Naive thymus-derived CD4-positive, alpha-beta T cell (primary cell): ENCODE data around the gene ADRA2B. TPM values are rescaled to one million over a fixed set of nuclear protein-coding genes. Genes with fewer than 3 reads are reported as not detected.

Experiments
- ATAC-seq: fragments of 150-1000 bp; cut with Tn5 transposase; 2 replicates; pipeline ENCODE4 v1.10.0; 2021; ENCODE audit warnings: mild to moderate bottlenecking, moderate library complexity
- CTCF ChIA-PET: fragments of 350-600 bp; sonication (Branson Sonifier 250); formaldehyde crosslinking; loops from one replicate; lab custom pipeline; 2021; ENCODE audit warnings: antibody characterized with exemption; lab: Charles Lee
- POLR2A ChIA-PET: fragments of 350-600 bp; sonication (Branson Sonifier 250); formaldehyde crosslinking; loops from one replicate; lab custom pipeline; 2021; ENCODE audit warnings: antibody characterized with exemption, inconsistent platforms; lab: Charles Lee
- DNase-seq, 9 donors: peaks; one replicate each; pipeline versions ENCODE4 v3.0.0 to v3.0.0-alpha.2; 2020 to 2022; ENCODE audit warnings: mixed read lengths in 1 of 9
- H3K27ac ChIP-seq: one replicate; pipeline ENCODE4 v1.7.0; 2013; ENCODE audit warnings: mild to moderate bottlenecking, low read depth, low read length, moderate library complexity
- H3K27me3 ChIP-seq, 2 donors: one replicate each; pipeline ENCODE4 v1.7.0; 2013; ENCODE audit warnings: low read length in 2 of 2, mild to moderate bottlenecking in 2 of 2, moderate library complexity in 2 of 2; ENCODE audit not compliant: control insufficient read depth in 2 of 2, insufficient read depth in 2 of 2
- H3K36me3 ChIP-seq, 3 experiments: 1 replicate in 2 of 3; 2 replicates in 1 of 3; pipeline ENCODE4 v1.7.0; 2013; ENCODE audit warnings: low read length in 3 of 3, mild to moderate bottlenecking in 3 of 3, moderate library complexity in 1 of 3; ENCODE audit not compliant: insufficient read depth in 3 of 3, control insufficient read depth in 2 of 3
- H3K4me1 ChIP-seq, 2 donors: one replicate each; pipeline ENCODE4 v1.7.0; 2013; ENCODE audit warnings: low read length in 2 of 2, mild to moderate bottlenecking in 2 of 2, moderate library complexity in 1 of 2; ENCODE audit not compliant: control insufficient read depth in 2 of 2, insufficient read depth in 2 of 2
- H3K4me3 ChIP-seq: 2 replicates; pipeline ENCODE4 v1.7.0; 2013; ENCODE audit warnings: mild to moderate bottlenecking, low read length
- H3K9me3 ChIP-seq, 3 experiments: 1 replicate in 2 of 3; 2 replicates in 1 of 3; pipeline ENCODE4 v1.7.0; 2013; ENCODE audit warnings: low read length in 3 of 3; ENCODE audit not compliant: control insufficient read depth in 2 of 3
- H3K27ac Mint-ChIP-seq, 9 donors: one replicate each; pipeline ENCODE4 v1.8.0; 2020 to 2022; ENCODE audit warnings: mixed read lengths in 9 of 9, mild to moderate bottlenecking in 8 of 9, moderate library complexity in 5 of 9, inconsistent platforms in 2 of 9
- H3K27me3 Mint-ChIP-seq, 5 donors: one replicate each; pipeline ENCODE4 v1.8.0; 2021 to 2022; ENCODE audit warnings: mixed read lengths in 5 of 5, mild to moderate bottlenecking in 1 of 5
- H3K36me3 Mint-ChIP-seq, 5 donors: one replicate each; pipeline ENCODE4 v1.8.0; 2020 to 2022; ENCODE audit warnings: mixed read lengths in 5 of 5, mild to moderate bottlenecking in 3 of 5, inconsistent platforms in 1 of 5
- H3K4me1 Mint-ChIP-seq, 7 donors: one replicate each; pipeline ENCODE4 v1.8.0; 2020 to 2022; ENCODE audit warnings: mixed read lengths in 7 of 7, mild to moderate bottlenecking in 3 of 7, inconsistent platforms in 1 of 7
- H3K4me3 Mint-ChIP-seq, 10 donors: one replicate each; pipeline ENCODE4 v1.8.0; 2020 to 2022; ENCODE audit warnings: mild to moderate bottlenecking in 10 of 10, mixed read lengths in 10 of 10, moderate library complexity in 6 of 10, inconsistent platforms in 2 of 10
- H3K9me3 Mint-ChIP-seq, 11 donors: one replicate each; pipeline ENCODE4 v1.8.0; 2020 to 2022; ENCODE audit warnings: mixed read lengths in 11 of 11, mild to moderate bottlenecking in 4 of 11, inconsistent platforms in 1 of 11, moderate library complexity in 1 of 11
- intact Hi-C, 2 donors: fragments of 100-400 bp; cut with micrococcal nuclease; formaldehyde crosslinking; loops; one replicate each; pipeline ENCODE4 v1.15.1; 2023
- polyA plus RNA-seq, 2 donors: library from polyadenylated mRNA; unstranded; fragments of 300-500 nt; fragmentation: Illumina TruSeq; gene quantifications; one replicate each; pipeline ENCODE4 v1.2.3, GENCODE V29; 2021
- total RNA-seq, 6 experiments: library from RNA in 5 of 6; stranded (reverse) in 5 of 6; gene quantifications; 1 replicate in 5 of 6; 2 replicates in 1 of 6; pipeline ENCODE4 v1.2.3 and lab custom pipeline; 2021 to 2026

ADRA2B gene
- total and polyA plus RNA-seq, 7 experiments from 2014 or later, result 0.15 to 0.93 (median 0.76) TPM; not detected in 4

DNA sequence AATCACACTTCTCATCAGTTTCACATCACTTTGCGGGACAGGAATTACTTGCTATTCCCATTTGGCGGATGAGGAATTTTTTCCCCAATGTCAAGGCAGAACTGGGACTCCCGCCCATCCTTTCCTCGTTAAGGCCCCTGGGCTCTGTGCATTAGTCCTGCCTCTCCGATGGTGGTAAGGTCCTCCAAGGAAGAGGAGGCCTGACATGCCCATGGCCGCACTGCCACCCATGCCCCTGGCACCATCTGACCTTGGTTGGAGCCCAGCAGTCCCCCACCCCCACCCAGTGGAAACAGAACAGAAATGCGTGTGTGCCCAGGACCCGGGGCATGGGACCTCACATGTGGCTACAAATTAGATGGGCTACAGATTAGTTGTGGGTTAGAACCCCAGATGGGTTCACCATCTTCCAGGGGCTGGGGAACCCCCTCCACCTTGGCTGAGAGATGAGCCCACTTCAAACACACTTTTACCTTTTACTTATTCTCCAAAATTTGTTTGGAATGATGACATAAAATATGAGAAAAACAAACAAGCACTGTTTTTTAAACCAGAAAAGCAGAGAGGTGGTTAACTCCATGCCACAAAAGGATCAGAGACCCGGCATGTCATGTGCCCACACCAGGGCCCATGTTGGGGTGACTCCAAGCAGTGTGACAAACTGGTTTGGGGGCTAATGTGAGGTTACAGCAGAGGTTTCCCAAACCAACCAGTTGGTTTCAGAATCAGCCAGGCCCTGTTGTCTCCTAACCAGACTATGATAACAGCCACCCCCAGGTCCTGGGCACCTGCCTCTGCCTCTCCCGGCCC, 39.8 kb upstream of the ADRA2B start:
- H3K27ac ChIP-seq, result no peak overlapping the region
- H3K9me3 ChIP-seq, result no peaks in the 10 kb centered on the region
- intact Hi-C loops, result loop anchor here in 1 of 2 donors (1.0 kb wide), 2 partner anchors 8 kb away; no protein-coding TSS in a partner anchor
- peaks cover 57 to 82% (median 70%) of the 10 kb centered on the region in 7 donors for H3K4me1 Mint-ChIP-seq
- ChIA-PET POLR2A (interaction anchor here (0.9 to 4.2 kb wide), 3 partner anchors 10 to 14 kb away, joined by 3 to 76 read pairs (median 17); partner anchors contain the start of gene DUSP2), CTCF (interaction anchor here (1.2 to 4.0 kb wide), 2 partner anchors 18 to 19 kb away, joined by 4 to 21 read pairs; no protein-coding TSS in a partner anchor)
- peak overlapping the region in 6 of 10 donors; percentile 16 to 92 (median 56) for H3K4me3 Mint-ChIP-seq
- peaks cover 0 to 4% (median 0%) of the 10 kb centered on the region in 5 donors for H3K36me3 Mint-ChIP-seq
- H3K27me3 ChIP-seq, result no peaks in the 10 kb centered on the region
- peaks cover 0 to 4% (median 0%) of the 10 kb centered on the region in 11 donors for H3K9me3 Mint-ChIP-seq
- H3K4me1 ChIP-seq, result peaks cover 55 to 56% of the 10 kb centered on the region in 2 donors
- no peaks in the 10 kb centered on the region for H3K27me3 Mint-ChIP-seq
- no peak overlapping the region for H3K4me3 ChIP-seq
- H3K36me3 ChIP-seq, result no peaks in the 10 kb centered on the region
- DNase-seq (peak in 2 of 9 donors; percentile 44 to 60), ATAC-seq (peak; percentile 40)
- peak overlapping the region; percentile 58 to 93 (median 71) for H3K27ac Mint-ChIP-seq

DNA sequence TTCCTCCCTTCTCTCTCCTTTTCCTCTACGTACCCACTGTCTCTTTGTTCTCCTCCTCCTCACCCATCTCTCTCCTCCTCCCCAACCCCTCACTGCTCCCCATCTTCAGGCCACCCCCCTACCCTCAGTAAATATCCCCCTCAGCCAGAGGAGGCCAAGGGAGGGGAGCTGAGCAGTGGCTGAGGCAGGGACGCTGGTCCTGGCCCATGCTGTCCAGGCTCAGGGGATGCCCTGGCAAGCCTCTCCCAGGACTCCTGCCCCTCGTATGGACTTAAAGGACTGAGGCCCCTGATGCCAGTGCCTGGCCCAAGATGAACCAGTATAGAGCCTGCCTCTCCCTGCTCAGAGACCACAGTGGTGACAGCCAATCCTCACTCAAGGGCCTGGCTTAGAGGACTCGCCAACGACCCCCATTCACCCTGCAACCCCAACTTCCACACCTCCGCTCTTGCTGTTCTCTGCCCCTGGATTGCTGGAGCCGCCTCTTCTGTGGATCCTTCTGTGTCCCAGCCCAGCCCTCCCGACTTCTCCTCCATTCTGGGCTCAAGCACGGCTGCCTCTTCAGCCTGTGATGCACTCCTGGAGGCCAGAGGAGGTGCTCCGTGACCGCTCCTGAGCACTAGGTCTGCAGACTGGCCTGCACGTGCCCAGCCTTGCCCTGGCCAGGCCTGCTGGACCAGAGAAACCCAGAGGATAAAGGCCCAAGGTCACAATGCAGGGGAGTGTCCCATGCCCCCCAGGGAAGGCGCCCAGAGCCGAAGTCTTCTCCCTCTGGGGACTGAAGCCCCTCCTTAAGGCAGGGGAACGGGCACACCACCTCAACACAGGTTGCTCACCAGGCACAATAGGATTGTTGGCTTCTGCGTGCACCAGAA, 38.4 kb upstream of the ADRA2B start:
- H3K27me3 ChIP-seq, result no peaks in the 10 kb centered on the region
- no peak overlapping the region for H3K27ac ChIP-seq
- H3K27ac Mint-ChIP-seq, result peak overlapping the region in 4 of 9 donors; percentile 15 to 67 (median 39)
- H3K4me1 ChIP-seq, result peaks cover 46 to 63% of the 10 kb centered on the region in 2 donors
- H3K4me3 ChIP-seq, result no peak overlapping the region
- H3K36me3 ChIP-seq, result no peaks in the 10 kb centered on the region
- H3K36me3 Mint-ChIP-seq, result no peaks in the 10 kb centered on the region
- ChIA-PET POLR2A (interaction anchor here (0.9 to 1.0 kb wide), 3 partner anchors 9 to 13 kb away, joined by 3 to 4 read pairs (median 3); no protein-coding TSS in a partner anchor), CTCF (interaction anchor here (1.2 kb wide), 1 partner anchor 21 kb away, joined by 4 read pairs; no protein-coding TSS in a partner anchor)
- peak in 1 of 9 donors; percentile 4 for DNase-seq
- no peaks in the 10 kb centered on the region for H3K27me3 Mint-ChIP-seq
- ATAC-seq, result no peak
- H3K9me3 Mint-ChIP-seq, result no peaks in the 10 kb centered on the region
- intact Hi-C loops, result no loop called here
- H3K4me3 Mint-ChIP-seq, result peak overlapping the region in 1 of 10 donors; percentile 25
- peaks cover 58 to 84% (median 74%) of the 10 kb centered on the region in 7 donors for H3K4me1 Mint-ChIP-seq
- no peaks in the 10 kb centered on the region for H3K9me3 ChIP-seq

DNA sequence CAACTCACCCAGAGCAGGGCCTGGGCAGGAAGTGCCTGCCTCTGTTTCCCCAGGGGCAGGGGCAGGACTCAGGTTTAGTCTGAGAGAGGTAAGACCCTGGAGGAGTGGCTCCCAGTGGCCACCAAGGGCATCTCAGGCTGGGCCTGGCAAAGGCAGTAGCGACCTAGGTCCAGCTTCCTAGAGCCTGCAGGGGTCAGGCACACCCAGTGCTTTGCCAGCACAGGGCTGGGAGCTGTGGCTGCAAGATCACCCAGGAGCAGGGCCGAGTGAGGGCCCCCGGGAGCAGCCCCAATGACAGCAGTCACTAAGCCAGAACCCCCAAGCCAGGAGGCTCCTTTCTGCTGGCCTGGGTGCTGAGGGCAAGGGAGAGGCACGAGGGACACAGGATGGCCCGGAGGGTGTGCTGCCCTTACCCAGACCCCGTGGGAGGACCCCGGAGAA, 37.6 kb upstream of the ADRA2B start:
- H3K27me3 ChIP-seq, result no peaks in the 10 kb centered on the region
- H3K4me1 ChIP-seq, result peaks cover 42 to 58% of the 10 kb centered on the region in 2 donors
- no peaks in the 10 kb centered on the region for H3K27me3 Mint-ChIP-seq
- no peak overlapping the region for H3K4me3 Mint-ChIP-seq
- no peaks in the 10 kb centered on the region for H3K9me3 Mint-ChIP-seq
- intact Hi-C loops, result no loop called here
- no peaks in the 10 kb centered on the region for H3K36me3 Mint-ChIP-seq
- H3K4me3 ChIP-seq, result no peak overlapping the region
- peaks cover 50 to 81% (median 70%) of the 10 kb centered on the region in 7 donors for H3K4me1 Mint-ChIP-seq
- no peaks in the 10 kb centered on the region for H3K9me3 ChIP-seq
- CTCF ChIA-PET, result interaction anchor here (1.2 to 1.6 kb wide), 2 partner anchors 20 to 22 kb away, joined by 4 to 5 read pairs; no protein-coding TSS in a partner anchor
- H3K36me3 ChIP-seq, result no peaks in the 10 kb centered on the region
- H3K27ac ChIP-seq, result no peak overlapping the region
- DNase-seq (peak in 2 of 9 donors; percentile 8 to 19), ATAC-seq (no peak)
- peak overlapping the region in 6 of 9 donors; percentile 0 to 88 (median 58) for H3K27ac Mint-ChIP-seq
- POLR2A ChIA-PET, result interaction anchor here (1.0 kb wide), 1 partner anchor 12 kb away, joined by 4 read pairs; no protein-coding TSS in a partner anchor

DNA sequence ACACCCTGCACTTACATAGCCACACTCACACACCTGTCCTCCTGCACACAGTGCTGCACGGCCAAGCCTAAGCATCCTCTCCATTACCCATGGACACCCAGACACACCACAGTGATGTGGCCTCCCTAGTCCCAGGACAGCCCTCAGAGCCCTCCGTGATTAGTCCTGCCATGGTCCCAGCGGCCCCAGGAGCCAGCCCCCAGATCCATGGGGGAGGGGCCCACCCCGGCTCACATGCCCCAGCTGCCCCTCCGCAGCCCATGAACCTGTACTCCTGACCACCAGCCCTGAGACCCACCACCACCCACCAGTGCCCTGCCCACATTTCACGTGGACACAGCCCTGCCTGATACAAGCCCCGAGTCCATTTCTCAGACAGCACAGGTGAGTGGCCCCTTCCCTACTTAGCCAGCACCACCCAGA, 36.9 kb upstream of the ADRA2B start:
- DNase-seq, result no peak
- H3K27me3 ChIP-seq, result no peaks in the 10 kb centered on the region
- ChIA-PET POLR2A (interaction anchor here (1.7 kb wide), 1 partner anchor 14 kb away, joined by 4 read pairs; no protein-coding TSS in a partner anchor), CTCF (interaction anchor here (1.2 to 1.6 kb wide), 2 partner anchors 21 to 22 kb away, joined by 4 to 5 read pairs; no protein-coding TSS in a partner anchor)
- H3K4me1 ChIP-seq, result peaks cover 40 to 56% of the 10 kb centered on the region in 2 donors
- H3K27ac ChIP-seq, result no peak overlapping the region
- H3K9me3 ChIP-seq, result no peaks in the 10 kb centered on the region
- Mint-ChIP-seq H3K4me1 (peaks cover 49 to 82% (median 71%) of the 10 kb centered on the region in 7 donors), H3K4me3 (peak overlapping the region in 1 of 10 donors; percentile 23), H3K27me3 (no peaks in the 10 kb centered on the region), H3K9me3 (peaks cover 0 to 3% (median 0%) of the 10 kb centered on the region in 11 donors), H3K27ac (peak overlapping the region; percentile 14 to 88 (median 71)), H3K36me3 (no peaks in the 10 kb centered on the region)
- no peak overlapping the region for H3K4me3 ChIP-seq
- ATAC-seq, result no peak
- H3K36me3 ChIP-seq, result no peaks in the 10 kb centered on the region
- intact Hi-C loops, result no loop called here

DNA sequence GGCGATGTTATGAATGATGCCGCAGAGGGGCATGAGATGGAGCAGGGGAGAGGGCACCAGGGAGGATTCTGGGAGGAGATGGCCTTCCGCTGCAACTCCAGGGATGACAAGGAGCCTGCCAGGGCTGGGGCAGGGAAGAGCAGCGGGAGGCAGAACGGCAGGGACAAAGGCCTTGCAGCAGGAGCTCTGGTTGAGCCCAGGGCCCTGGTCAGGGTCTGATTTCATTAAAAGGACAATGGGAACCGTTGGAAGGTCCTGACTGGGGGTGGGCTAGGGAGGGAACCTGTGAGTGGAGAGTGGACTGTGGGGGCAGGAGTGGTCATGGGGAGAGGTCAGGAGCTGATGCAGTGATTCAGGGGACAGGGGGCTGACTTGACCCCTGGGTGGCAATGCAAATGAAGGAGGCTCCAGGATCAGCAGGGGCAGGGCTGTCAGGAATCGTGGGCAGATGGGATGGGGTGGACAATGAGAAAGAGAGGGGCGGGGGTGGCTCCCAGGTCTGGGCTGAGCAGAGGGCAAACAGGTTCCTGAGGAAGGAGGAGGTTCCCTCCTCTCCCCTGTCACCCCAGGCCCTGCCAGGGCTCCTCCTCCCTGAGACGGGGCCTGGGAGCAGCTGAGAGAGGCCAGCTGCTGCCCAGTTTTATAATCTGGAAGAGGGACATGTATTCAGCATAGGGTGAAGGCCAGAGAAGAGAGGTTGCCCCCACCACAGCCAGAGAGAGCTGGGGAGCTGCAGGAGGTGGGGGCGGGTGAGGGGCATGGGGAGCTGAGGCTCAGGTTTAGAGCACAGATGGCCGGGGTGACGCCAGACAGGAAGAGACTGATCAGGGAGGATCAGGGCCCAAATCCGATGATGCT, 36.2 kb upstream of the ADRA2B start:
- no peak overlapping the region for H3K27ac ChIP-seq
- Mint-ChIP-seq H3K4me1 (peaks cover 47 to 82% (median 71%) of the 10 kb centered on the region in 7 donors), H3K36me3 (no peaks in the 10 kb centered on the region), H3K4me3 (peak overlapping the region in 4 of 10 donors; percentile 25 to 60 (median 36)), H3K27ac (peak overlapping the region; percentile 29 to 100 (median 81)), H3K9me3 (peaks cover 0 to 5% (median 0%) of the 10 kb centered on the region in 11 donors), H3K27me3 (no peaks in the 10 kb centered on the region)
- intact Hi-C loops, result no loop called here
- H3K4me3 ChIP-seq, result no peak overlapping the region
- H3K9me3 ChIP-seq, result no peaks in the 10 kb centered on the region
- ChIA-PET CTCF (interaction anchor here (0.8 to 1.6 kb wide), 2 partner anchors 22 kb away, joined by 4 to 5 read pairs; no protein-coding TSS in a partner anchor), POLR2A (interaction anchor here (1.7 to 2.6 kb wide), 2 partner anchors 14 to 21 kb away, joined by 4 to 8 read pairs; no protein-coding TSS in a partner anchor)
- no peaks in the 10 kb centered on the region for H3K36me3 ChIP-seq
- H3K27me3 ChIP-seq, result no peaks in the 10 kb centered on the region
- H3K4me1 ChIP-seq, result peaks cover 40 to 56% of the 10 kb centered on the region in 2 donors
- no peak for ATAC-seq
- DNase-seq, result peak in 1 of 9 donors; percentile 7
